Left renal pelvis (tissue), 4 donors: ENCODE data around the gene SRCAP. TPM values are rescaled to one million over a fixed set of nuclear protein-coding genes. Genes with fewer than 3 reads are reported as not detected.

Experiments
- DNase-seq, 4 donors: peaks; one replicate each; pipeline ENCODE4 v3.0.0-alpha.2; 2013; ENCODE audit warnings: low read depth in 4 of 4, low spot score in 3 of 4
- polyA plus RNA-seq, 4 donors: library from polyadenylated mRNA; unstranded; fragments of 120-200 nt; gene quantifications; one replicate each; pipeline ENCODE4 v1.2.1, GENCODE V29; 2013; ENCODE audit not compliant: insufficient read length in 4 of 4

Gene SRCAP
- polyA plus RNA-seq, result 10 to 100 TPM; 27.7 to 44.9 (median 33.2) TPM

DNA sequence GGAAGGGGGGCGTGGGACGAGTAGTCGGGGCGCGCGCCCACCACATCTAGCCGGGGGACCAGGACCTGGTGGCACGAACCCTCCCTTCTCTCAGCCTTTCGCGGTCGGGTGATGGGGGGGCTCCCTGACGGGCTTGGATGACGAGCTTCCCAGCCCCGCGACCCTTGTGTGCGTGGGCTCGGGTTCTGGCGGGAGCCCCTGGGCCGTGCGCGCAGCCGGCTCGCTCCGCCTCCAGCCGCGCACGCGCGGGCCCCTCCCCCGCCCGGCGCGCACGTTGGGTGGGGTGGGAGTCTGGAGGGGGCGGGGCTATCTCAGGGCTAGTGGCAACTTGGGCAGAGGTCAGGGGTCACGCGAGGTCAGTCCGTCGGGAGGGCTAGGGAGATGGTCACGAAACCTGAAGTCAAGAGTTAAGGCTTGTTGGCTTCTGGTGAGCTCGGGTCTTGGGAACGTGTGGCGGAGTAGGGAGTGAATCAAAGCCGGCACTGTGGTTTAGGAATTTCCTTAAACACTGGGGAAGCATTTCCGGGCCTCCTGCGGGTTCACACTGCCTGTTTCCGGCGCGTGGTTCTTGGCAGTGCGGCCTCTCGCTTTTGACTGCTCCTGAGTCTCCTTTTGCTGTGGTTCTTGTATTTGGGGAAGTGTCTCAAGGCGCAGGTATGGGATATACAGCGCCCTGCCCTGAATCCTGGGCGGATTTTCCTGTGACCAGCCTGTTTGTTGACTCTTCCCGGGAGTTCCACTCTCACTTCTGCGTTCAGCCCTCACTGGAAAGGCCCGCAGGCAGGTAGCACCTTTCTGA lies at the start of gene SRCAP:
Gene SRCAP, plus strand, starts transcription at position 356 of the 799 bp plus-strand sequence. CDS start 1,654 bp downstream, outside the sequence.
- peak; percentile 72 to 78 (median 74) for DNase-seq

DNA sequence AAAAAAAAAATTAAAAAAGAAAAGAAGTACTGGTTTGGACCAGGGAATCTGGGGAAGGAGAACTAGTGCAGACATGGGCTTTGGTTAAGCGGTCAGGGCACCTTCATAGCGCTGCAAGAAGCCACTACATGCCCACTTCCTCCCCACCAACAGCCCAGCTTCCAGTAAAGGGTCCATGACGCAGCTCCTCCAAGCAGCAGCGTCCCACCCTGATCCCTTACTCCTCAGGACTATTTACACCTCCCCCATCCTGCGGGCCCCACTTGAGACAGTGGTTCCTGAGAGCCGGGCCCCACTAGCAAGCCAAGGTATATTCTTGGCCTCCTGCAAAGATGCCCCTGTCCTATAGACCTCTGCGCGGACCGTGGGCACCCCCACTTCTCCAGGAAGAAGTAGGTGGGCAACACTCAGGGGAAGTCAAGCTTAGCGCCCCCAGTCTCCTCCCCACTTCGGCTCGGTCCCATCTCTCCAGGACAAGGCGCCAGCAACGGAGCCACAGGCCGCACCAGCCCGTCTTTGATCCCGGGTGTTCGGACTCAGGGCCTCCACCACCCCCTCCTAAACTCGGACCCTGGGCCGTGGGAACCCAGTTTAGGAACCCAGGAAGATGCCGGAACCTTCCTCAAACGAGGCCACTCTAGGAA lies 49.1 kb upstream of the SRCAP start:
- DNase-seq, result no peak

DNA sequence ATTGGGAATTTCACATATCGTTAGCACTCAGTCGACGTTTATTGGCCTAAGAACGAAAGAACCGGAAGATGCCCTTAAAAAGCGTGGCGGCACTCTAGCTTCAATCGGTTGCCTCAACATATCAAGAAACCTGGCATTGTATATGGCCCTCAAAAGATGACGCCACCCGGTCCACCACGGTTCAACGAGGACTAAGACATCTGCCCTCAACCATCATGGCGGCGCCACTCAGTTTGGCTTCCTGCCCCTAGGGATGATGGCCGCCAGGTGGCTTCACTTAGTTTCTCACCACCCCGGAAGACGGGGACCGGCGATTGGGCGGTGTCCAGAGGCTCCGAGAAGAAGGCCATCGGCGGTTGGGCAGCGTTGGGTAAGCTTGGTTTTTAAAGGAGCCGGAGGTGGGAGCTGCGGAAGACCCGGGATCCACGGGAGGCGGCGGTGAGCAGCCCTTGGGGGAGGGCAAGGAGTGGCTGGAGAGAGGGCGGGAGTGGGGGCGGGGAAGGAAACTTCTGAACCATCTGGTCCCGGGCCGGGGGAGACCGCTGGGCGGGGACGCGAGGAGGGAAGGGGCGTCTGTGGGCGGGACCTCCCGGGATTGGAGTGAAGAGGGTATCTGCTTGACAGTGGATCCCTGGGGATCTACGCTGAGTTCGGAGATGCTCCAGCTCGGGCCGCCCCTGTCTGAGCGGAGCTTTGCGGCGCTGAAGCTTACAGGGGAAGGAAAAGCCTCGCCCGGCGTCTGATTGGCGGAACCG lies 48.4 kb upstream of the SRCAP start, which contains the start of gene PRR14:
Gene PRR14, plus strand, starts transcription at position 592 of the 755 bp plus-strand sequence. CDS start 686 bp downstream, outside the sequence.
- peak; percentile 99 to 100 (median 100) for DNase-seq

DNA sequence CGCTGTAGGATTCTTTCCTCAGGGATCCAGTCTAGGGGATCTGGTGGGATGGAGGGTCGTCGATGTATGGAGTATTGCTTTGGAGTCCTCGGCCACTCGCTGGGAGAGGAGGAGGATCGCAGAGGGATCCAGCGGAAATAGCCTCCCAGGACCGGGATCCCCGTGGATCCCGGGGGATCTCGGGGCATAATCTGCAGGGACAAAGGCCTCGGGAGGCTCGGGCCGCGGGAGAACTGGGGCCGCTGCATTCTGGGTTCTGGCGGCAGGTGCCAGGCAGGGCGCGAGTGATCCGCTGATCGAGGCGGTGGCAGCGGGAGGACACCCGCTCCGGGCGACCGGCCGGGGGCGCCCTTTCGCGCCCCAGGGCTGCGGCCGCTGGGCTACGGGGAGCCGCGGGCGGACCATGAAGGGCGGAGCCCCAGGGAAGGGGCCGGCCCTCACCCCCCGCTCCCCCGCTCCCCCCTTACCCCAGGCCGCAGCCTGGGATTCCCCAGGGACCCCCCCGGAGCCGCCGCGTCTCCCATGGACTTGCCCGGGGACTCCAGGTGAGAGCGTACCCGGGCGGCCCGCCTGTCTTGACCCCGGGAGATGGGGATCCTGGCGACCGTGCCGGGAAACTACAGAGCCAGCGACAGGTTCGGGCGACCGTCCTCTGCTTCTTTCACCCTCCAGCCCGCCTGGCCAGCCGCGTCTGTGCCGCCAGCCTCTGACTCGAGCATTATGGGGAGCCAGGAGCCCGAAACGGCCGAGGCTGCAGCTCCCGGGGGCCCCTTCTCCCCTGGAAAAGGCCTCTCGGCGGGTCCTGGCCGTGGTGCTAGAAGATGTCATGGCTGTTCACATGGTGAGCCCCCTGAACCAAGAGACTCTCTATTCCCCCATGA lies 47.6 kb upstream of the SRCAP start:
- peak in 1 of 4 donors; percentile 29 for DNase-seq

DNA sequence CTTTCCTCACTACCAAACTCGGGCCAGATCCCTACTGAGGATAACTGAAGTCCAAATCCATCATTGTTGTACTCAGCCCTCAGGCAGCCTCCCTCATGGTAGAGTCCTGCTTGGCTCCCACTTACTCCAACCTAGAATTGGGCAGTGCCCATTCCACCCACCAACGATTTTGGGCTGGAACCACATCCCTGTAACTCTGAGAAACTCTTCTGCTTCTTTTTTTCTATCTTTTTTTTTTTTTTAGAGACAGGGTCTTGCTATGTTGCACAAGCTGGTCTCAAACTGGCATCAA lies 47.0 kb upstream of the SRCAP start:
- no peak for DNase-seq

DNA sequence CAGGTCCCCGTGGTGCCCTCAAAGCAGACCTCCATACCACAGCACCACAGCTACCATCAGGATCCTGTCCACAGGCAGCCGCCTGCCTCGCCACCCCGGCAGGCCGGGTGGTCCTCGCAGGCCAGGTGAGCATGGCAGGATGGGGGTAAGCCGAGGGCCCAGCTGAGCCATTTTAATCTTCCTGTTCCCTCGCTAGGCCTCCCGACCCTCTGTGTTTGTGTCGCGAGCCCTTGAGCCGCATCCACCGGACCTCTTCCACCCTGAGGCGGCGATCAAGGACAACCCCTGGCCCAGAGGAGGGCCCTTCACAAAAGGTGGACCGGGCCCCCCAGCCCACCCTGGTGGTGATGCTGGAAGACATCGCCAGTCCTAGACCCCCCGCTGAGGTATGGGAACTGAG lies 46.3 kb upstream of the SRCAP start:
- no peak for DNase-seq

DNA sequence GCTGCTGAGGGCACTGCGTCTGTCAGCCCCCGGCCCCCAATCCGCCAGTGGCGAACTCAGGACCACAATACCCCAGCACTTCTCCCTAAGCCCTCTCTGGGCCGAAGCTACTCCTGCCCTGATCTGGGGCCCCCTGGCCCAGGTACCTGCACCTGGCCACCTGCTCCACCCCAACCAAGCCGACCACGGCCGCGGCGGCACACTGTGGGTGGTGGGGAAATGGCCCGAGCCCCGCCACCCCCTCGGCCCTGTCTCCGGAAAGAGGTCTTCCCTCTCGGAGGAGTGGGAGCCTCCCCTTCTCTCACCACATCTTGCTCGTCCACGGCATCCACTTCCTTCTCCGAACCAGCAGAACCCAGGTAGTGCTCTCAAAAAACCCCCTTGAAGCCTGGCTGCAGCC lies 44.1 kb upstream of the SRCAP start:
- DNase-seq, result no peak

DNA sequence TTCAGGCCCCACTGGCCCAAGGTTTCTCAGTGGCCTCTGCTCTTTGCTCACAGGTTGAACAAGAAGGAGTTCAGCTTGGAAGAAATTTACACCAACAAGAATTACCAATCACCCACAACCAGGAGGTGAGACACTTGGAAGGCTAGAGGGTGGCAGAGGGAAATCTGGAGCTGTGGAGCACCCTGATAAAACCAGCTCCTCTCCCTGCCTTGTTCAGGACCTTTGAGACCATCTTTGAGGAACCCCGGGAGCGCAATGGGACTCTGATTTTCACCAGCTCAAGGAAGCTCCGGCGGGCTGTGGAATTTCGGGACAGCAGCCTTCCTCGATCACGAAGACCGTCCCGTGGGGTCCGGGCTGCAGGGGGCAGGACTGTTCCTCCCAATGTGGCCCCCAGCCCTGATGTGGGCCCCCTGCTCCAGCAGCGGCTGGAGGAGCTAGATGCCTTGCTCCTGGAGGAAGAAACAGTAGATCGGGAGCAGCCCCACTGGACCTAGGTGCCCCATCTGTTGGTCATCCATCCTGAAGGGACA lies 43.1 kb upstream of the SRCAP start:
- no peak for DNase-seq

DNA sequence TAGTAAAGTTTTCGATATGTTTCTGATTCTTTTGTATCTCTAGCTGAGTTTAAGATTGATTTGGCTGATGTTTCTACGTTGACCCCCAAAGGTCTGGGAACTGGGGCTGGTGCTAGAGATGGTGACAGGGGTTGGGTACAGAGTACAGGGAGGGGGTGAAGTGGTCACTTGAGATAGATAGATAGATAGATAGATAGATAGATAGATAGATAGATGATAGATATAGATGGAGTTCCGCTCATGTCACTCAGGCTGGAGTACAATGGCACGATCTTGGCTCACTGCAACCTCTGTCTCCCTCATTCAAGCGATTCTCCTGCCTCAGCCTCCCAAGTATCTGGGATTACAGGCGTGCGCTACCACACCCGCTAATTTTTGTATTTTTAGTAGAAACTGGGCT lies 42.6 kb upstream of the SRCAP start:
- no peak for DNase-seq

DNA sequence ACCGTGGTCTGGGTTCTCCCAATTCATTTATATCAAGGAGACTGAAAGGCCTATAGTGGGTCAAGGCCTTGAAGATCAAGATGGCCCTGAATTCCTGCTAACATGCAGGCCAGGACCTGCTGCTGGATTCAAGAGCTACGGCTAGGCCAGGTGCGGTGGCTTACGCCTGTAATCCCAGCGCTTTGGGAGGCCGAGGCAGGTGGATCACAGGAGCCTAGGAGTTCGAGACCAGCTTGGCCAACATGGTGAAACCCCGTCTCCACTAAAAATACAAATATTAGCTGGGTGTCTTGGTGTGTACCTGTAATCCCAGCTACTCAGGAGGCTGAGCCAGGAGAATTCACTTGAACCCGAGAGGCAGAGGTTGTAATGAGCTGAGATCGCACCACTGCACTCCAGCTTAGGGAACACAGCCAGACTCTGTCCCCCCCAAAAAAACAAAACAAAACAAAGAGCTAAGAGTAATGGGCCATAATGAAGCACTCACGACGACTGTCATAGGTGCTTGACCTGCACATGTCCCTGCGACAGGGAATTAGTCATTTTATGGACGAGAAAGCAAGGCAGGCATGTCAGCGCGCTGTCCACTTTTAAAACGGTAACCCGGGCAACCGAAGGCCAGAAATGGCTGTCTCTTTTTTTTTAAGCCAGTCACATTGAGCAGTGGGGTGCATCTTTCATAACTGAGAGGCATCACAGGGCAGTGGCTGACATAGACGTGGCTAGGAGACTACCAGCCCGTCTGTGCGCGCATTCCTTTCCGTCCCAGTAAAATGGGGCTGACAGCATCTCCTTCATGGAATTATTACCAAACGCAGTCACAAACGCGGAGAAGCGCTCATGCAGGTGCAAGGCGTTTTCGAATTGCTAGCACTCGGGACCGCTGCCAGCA lies 41.8 kb upstream of the SRCAP start:
- no peak for DNase-seq

DNA sequence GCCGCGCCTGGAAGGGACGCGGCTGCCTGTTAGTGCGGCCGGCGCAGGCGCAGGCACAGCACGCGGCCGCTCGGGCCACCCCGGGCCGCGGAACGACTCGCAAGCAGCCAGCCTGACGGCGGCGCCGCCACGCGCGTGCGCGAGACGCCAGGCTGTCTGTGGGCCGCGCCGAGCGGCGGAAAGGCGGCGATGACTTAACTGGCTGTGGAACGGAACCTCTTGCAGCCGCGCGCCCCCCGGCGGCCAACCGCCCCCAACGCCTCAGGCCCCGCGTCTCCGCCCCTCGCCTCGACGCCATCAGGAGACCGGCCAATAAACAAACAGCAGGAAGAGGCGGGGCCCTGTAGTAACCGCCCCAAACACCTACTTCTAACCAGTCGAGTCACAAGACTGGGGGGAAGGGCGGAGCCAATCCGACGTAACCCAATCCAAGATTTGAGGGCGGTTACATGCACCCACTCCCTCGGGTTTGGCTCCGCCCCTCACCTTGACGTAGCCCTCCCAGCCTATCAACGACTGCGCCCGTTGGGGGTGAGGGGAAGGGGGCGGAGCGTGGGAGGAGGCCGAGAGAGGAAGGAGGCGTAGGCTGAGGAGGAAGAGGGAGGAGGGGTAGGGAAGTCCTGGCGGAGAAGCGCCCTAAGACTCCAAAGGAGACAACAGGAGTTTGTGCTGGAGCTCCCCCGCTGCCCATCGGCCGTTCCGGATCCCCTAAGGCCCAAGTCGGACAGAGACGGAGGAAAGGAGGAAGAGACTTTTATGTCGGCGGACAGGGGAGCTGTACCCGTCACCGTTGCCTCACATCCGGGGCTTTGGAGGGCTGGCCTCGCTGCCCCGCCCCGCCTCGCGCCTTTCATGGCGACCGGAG lies 40.9 kb upstream of the SRCAP start, which contains the start of gene FBRS:
Gene FBRS, plus strand, starts transcription at position 566 of the 865 bp plus-strand sequence. CDS start 1,088 bp downstream, outside the sequence.
- DNase-seq, result peak; percentile 100

DNA sequence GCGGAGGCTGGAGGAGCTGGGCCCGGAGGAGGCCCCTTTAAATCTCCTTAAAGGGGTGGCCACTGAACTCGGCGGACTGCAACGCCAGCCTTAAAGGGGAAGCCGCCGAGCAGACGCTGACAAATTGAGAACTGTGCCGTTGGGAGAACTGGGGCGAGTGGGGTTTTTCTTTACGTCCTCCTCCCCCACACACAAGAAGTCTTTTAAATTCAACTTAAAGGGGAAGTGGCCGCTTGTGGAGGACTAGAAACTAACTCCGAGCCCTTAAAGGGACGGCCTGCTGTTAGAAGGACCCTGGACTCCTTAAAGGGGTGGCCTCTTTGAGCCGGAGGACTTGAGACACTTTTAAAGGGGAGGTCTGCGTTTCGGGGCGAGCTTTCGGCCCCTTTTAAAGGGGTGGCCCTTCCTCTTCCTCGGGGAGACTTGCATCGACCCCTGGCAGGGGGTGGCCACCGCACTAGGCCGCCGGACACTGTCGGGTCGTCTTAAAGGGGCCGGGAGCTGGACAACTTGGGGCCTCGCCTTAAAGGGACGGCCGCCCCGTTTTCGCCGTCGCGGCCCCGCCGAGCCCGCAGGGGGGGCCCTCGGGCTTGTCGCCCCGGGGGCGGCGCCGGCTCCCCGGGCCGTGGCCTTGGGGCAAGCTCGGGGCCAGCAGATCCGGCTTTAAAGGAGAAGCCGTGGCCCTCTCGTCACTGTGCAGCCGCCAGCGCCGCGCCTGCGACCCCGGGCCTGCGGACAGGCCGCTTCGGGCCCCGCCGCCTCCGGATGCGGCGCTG lies 40.1 kb upstream of the SRCAP start:
- DNase-seq, result peak in 3 of 4 donors; percentile 88 to 95 (median 90)

DNA sequence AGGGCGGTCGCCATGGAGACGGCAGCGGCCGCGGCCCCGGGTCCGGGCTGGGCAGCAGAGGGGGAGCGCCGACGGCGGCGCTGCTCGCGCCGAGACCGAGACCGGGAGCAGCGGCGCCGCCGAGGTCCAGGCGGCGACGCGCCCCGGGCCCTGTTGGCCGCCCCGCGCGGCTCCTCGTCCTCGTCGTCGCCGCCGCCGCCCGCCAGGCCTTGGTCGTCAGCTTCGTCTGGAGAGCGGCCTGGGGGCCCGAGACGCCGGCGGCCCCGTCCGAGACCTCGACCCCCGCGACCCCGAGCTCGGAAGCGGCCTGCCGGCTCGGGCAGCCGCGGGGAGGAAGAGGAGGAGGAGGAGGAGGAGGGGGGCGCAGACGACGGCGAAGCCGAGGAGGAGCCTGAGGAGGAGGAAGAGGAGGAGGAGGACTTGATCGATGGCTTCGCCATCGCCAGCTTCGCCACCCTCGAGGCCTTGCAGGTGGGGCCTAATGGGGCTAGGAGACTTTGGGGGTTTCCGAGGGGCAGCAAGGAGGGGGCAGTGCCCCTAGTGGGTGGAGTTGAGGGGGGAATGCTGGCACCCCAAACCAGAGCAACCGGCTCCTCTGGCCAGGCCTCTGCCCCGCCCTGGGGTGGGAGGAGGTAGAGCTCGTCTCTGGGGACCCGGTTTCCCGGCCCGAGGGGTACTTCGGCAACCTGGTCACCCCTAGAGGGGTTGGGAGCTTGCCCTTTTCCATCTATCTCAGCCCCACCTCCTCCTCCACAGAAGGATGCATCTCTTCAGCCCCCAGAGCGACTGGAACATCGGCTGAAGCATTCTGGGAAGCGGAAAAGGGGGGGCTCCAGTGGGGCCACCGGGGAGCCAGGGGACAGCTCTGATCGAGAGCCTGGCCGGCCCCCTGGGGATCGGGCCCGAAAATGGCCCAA lies 39.2 kb upstream of the SRCAP start:
- peak in 1 of 4 donors; percentile 14 for DNase-seq

DNA sequence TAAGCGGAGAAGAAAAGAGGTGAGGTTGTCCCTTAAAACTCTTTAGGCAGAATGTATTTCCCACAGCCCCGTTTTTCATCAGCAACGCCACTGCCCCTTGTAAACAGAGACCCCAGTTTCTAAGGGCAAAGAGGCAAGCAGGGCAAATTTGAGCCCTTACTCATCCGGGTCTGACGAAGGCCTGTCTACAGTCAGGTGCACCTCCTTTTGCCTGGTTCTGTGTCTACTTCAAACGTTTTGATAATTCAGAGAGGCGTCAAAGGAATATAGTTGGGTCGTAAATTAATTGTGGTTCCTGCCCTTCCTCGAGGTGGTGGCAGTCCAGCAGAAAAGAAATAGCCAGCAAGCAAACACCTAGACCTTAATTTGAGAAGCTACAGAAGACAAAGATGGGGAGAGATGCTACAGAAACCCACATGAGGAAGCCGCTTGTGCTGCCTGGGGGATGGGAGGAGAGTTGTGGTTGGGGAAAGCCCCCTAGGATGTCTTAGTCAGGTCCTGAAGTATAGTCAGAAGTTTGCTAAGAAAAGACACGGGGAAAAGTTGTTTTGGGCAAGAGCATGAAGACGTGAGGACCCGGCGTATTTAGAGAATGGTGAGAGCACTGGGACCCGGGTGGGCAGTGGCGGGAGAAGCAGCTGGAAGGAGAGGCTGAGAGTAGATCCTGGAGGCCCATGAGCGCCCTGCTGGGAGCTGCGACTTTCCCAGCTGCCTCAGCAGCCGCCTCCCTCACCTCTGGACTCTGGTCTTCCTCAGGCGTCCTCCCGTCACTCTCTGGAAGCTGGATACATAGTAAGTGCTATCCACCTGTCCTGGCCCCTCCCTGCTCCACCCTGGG lies 38.3 kb upstream of the SRCAP start:
- DNase-seq, result no peak

DNA sequence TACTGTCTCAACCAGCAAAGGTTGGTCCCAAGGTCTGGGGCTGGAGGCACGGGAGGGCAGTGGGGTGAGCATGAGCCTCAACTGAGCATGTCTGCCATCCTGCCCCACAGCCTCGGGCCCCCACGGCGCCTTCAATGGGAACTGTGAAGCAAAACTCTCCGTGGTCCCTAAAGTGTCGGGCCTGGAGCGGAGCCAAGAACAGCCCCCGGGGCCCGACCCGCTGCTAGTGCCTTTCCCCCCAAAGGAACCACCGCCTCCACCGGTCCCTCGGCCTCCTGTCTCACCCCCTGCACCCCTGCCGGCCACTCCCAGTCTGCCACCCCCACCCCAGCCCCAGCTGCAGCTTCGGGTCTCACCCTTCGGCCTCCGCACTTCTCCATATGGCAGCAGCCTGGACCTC lies 36.5 kb upstream of the SRCAP start:
- DNase-seq, result no peak
